MCF 10A (cell line): ENCODE measurements around the gene FAAP100. TPM values are rescaled to one million over a fixed set of nuclear protein-coding genes. Genes with fewer than 3 reads are reported as not detected.

ENCODE experiments used
- BruUV-seq: library from RNA; stranded (reverse); fragments of 400-500 nt; replicated peaks from 2 replicates; lab custom pipeline; 2021; lab: Mats Ljungman, UMichigan
- CTCF ChIA-PET: fragments of 300-600 bp; sonication (Branson Sonifier 250); formaldehyde crosslinking; extraction: SDS; loops from one replicate; lab custom pipeline; 2021; ENCODE audit warnings: antibody characterized with exemption, inconsistent platforms; lab: Yijun Ruan, JAX
- POLR2A ChIA-PET: fragments of 300-600, 350-650 bp; sonication (Branson Sonifier 250); formaldehyde crosslinking; extraction: SDS; loops from one replicate; lab custom pipeline; 2020; ENCODE audit warnings: antibody characterized with exemption, inconsistent platforms; lab: Yijun Ruan, JAX
- DNase-seq: peaks from one replicate; pipeline ENCODE4 v3.0.0-alpha.2; 2018; ENCODE audit not compliant: unreplicated experiment
- H3K27ac Mint-ChIP-seq: one replicate; pipeline ENCODE4 v1.8.0; 2022; ENCODE audit warnings: mild to moderate bottlenecking, low read depth, mixed read lengths; ENCODE audit not compliant: unreplicated experiment
- H3K27me3 Mint-ChIP-seq: one replicate; pipeline ENCODE4 v1.8.0; 2022; ENCODE audit warnings: mixed read lengths; ENCODE audit not compliant: insufficient read depth, unreplicated experiment
- H3K36me3 Mint-ChIP-seq: one replicate; pipeline ENCODE4 v1.8.0; 2022; ENCODE audit warnings: mild to moderate bottlenecking, moderate library complexity, mixed read lengths; ENCODE audit not compliant: insufficient read depth, unreplicated experiment
- H3K4me1 Mint-ChIP-seq: one replicate; pipeline ENCODE4 v1.8.0; 2022; ENCODE audit warnings: mixed read lengths; ENCODE audit not compliant: insufficient read depth, unreplicated experiment
- H3K4me3 Mint-ChIP-seq: one replicate; pipeline ENCODE4 v1.8.0; 2022; ENCODE audit warnings: mild to moderate bottlenecking, moderate library complexity, mixed read lengths; ENCODE audit not compliant: unreplicated experiment
- H3K9me3 Mint-ChIP-seq: one replicate; pipeline ENCODE4 v1.8.0; 2022; ENCODE audit warnings: mixed read lengths; ENCODE audit not compliant: unreplicated experiment
- CTCF ChIP-seq: fragments of 200-600 bp; IDR thresholded peaks from one replicate; pipeline ENCODE4 v1.8.0; 2022; ENCODE audit warnings: antibody characterized with exemption, mild to moderate bottlenecking; ENCODE audit not compliant: unreplicated experiment
- intact Hi-C: fragments of 100-400 bp; cut with micrococcal nuclease; formaldehyde crosslinking; loops from 2 replicates; pipeline ENCODE4 v1.14.1; 2022
- total RNA-seq: library from RNA; stranded (reverse); gene quantifications from 2 replicates; pipeline ENCODE4 v1.2.3, GENCODE V29; 2022

Gene FAAP100
- total RNA-seq, 1 experiment from 2014 or later, result 32.5 TPM

GRCh38 chr17:81508639-81509206 is 43.4 kb downstream of the FAAP100 start:
- Mint-ChIP-seq H3K9me3 (no peaks in the 10 kb centered on the region), H3K27ac (peak overlapping the region; percentile 66), H3K36me3 (peaks cover 61% of the 10 kb centered on the region), H3K27me3 (no peaks in the 10 kb centered on the region), H3K4me1 (peaks cover 25% of the 10 kb centered on the region), H3K4me3 (peak overlapping the region; percentile 92)
- ChIA-PET CTCF (interaction anchor here (0.6 to 1.2 kb wide), 3 partner anchors 24 to 110 kb away, joined by 3 to 6 read pairs (median 4); no protein-coding TSS in a partner anchor), POLR2A (interaction anchor here (0.6 to 9.4 kb wide), 13 partner anchors 9 to 269 kb away, joined by 3 to 169 read pairs (median 5); partner anchors contain the start of genes BAHCC1, NDUFAF8 and TEPSIN)
- intact Hi-C loops, result no loop called here
- TF ChIP-seq CTCF, result no peak
- no TSS peak for BruUV-seq
- DNase-seq, result peak; percentile 53

DNA sequence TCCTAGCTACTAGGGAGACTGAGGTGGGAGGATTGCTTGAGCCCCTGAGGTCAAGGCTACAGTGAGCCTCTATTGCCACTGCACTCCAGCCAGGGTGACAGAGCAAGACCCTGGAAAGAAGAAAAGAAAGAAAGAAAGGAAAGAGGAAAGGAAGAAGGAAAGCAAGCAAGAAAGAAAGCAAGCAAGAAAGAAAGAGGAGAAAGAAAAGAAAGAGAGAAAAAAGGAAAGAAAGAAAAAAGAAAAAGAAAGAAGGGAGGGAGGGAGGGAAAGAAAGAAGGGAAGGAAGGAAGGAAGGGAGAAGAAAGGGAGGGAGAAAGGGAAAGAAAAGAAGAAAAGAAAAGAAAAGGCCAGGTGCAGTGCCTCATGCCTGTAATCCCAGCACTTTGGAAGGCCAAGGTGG is 48.5 kb downstream of the FAAP100 start:
- Mint-ChIP-seq H3K4me3 (no peak overlapping the region), H3K27me3 (no peaks in the 10 kb centered on the region), H3K4me1 (peaks cover 6% of the 10 kb centered on the region), H3K36me3 (peaks cover 19% of the 10 kb centered on the region), H3K9me3 (no peaks in the 10 kb centered on the region), H3K27ac (no peak overlapping the region)
- CTCF ChIA-PET, result interaction anchor here (0.9 kb wide), 1 partner anchor 19 kb away, joined by 4 read pairs; no protein-coding TSS in a partner anchor
- POLR2A ChIA-PET, result no interaction called here
- DNase-seq, result no peak
- BruUV-seq, result no TSS peak
- intact Hi-C loops, result no loop called here
- no peak for TF ChIP-seq CTCF

DNA sequence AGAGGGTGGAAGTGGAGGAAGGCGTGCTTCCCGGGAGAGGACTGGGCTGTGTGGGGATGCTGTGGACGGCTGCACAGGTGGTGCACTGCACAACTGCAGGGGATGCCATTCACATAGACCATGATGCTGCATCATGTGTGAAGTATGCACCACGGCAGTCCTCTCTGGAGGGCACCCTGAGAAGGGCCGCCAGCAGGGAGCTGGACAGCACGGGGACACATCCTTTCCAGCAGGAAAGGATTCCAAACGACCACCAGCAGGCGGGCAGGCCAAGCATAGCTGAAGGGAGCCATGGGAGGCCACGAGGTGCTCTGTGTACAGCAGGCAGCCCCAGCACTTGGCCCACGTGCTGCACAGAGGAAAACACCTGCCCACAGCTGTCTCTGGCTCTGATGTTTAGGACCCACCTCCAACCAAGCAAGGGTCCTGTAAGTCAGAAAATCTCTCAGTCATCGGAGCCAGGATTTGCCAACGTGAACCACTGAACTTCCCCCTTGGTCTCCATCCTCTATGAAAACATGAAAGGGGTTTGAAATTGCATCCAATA is 49.6 kb downstream of the FAAP100 start:
- no peaks in the 10 kb centered on the region for H3K9me3 Mint-ChIP-seq
- intact Hi-C loops, result no loop called here
- DNase-seq, result no peak
- no peaks in the 10 kb centered on the region for H3K27me3 Mint-ChIP-seq
- no peak overlapping the region for H3K27ac Mint-ChIP-seq
- H3K36me3 Mint-ChIP-seq, result peaks cover 8% of the 10 kb centered on the region
- ChIA-PET CTCF (interaction anchor here (1.9 kb wide), 1 partner anchor 18 kb away, joined by 5 read pairs; no protein-coding TSS in a partner anchor), POLR2A (interaction anchor here (0.5 kb wide), 1 partner anchor 104 kb away, joined by 4 read pairs; no protein-coding TSS in a partner anchor)
- TF ChIP-seq CTCF, result no peak
- no TSS peak for BruUV-seq
- peaks cover 6% of the 10 kb centered on the region for H3K4me1 Mint-ChIP-seq
- H3K4me3 Mint-ChIP-seq, result no peak overlapping the region

GRCh38 chr17:81500047-81500446 is 52.1 kb downstream of the FAAP100 start:
- intact Hi-C loops, result no loop called here
- ChIA-PET POLR2A (interaction anchor here (1.6 kb wide), 1 partner anchor 9 kb away, joined by 6 read pairs; no protein-coding TSS in a partner anchor), CTCF (interaction anchor here (0.9 kb wide), 1 partner anchor 16 kb away, joined by 3 read pairs; no protein-coding TSS in a partner anchor)
- Mint-ChIP-seq H3K27me3 (no peaks in the 10 kb centered on the region), H3K4me1 (peaks cover 6% of the 10 kb centered on the region), H3K9me3 (no peaks in the 10 kb centered on the region), H3K36me3 (no peaks in the 10 kb centered on the region), H3K4me3 (no peak overlapping the region), H3K27ac (no peak overlapping the region)
- TF ChIP-seq CTCF, result no peak
- no TSS peak for BruUV-seq
- DNase-seq, result no peak
